ENCODE data around the gene FAM136A. TPM values are rescaled to one million over a fixed set of nuclear protein-coding genes. Genes with fewer than 3 reads are reported as not detected.

FAM136A gene
- total and polyA plus RNA-seq, 8 donors, result 25.6 to 58.2 (median 50.8) TPM

DNA sequence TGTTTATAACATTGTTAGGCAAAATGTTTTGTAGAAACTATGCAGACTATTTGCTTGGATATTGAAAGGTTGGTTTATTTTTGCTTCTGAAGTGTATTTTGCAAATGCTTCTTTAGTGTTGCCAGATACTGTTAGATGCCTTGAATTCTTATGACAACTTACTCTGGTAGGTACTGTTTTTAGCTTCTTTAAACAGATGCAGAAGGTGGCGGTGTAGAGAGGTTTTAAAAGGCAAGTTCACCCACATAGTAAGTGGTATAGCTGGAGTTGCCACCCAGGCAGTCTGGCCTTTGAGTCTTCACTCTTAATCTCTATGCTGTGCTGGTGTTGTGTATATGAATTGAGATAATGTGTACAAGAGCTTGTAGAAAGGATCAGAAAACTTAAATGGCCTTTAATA is 40.4 kb downstream of the FAM136A start:
- Histone ChIP-seq H3K4me1 (peaks cover 16 to 38% of the 10 kb centered on the region in 2 donors), H3K9me3 (no peaks in the 10 kb centered on the region), H3K36me3 (peaks cover 0 to 32% of the 10 kb centered on the region in 2 donors), H3K4me3 (no peak overlapping the region), H3K27ac (no peak overlapping the region), H3K27me3 (no peaks in the 10 kb centered on the region)
- TF ChIP-seq, protein P1, sequence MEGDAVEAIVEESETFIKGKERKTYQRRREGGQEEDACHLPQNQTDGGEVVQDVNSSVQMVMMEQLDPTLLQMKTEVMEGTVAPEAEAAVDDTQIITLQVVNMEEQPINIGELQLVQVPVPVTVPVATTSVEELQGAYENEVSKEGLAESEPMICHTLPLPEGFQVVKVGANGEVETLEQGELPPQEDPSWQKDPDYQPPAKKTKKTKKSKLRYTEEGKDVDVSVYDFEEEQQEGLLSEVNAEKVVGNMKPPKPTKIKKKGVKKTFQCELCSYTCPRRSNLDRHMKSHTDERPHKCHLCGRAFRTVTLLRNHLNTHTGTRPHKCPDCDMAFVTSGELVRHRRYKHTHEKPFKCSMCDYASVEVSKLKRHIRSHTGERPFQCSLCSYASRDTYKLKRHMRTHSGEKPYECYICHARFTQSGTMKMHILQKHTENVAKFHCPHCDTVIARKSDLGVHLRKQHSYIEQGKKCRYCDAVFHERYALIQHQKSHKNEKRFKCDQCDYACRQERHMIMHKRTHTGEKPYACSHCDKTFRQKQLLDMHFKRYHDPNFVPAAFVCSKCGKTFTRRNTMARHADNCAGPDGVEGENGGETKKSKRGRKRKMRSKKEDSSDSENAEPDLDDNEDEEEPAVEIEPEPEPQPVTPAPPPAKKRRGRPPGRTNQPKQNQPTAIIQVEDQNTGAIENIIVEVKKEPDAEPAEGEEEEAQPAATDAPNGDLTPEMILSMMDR (IDR thresholded peaks at IDR 0.05), result no peak
- intact Hi-C loops (cut with DNase I), result no loop called here
- ATAC-seq (no peak), DNase-seq (no peak)

DNA sequence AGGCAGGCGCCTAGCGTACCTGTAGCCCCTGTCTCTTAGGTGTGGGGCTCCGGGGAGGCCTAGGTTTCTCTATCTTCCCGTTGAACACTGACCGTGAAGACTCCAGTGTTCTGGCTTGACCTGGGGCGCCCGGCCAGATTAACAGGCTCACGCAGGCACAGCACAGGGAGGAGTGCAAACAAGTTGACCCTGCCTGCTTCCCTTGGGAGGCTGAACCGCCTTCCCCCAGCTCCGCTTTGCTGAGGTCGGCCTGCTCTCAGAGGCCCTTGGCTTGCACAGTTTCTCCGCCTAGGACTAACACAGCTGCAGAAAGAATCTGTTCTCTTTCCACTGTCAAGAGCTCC is 43.4 kb downstream of the FAM136A start:
- intact Hi-C loops (cut with DNase I), result no loop called here
- ATAC-seq (peak; percentile 48), DNase-seq (peak; percentile 34 to 80 (median 53))
- peaks cover 0 to 18% of the 10 kb centered on the region in 2 donors for H3K36me3 ChIP-seq
- TF ChIP-seq, protein P1 (IDR thresholded peaks at IDR 0.05), result no peak
- peak overlapping the region; percentile 89 to 90 for H3K27ac ChIP-seq
- H3K4me3 ChIP-seq, result peak overlapping the region; percentile 83 to 95
- peaks cover 16 to 38% of the 10 kb centered on the region in 2 donors for H3K4me1 ChIP-seq
- H3K27me3 ChIP-seq, result no peaks in the 10 kb centered on the region
- H3K9me3 ChIP-seq, result no peaks in the 10 kb centered on the region

DNA sequence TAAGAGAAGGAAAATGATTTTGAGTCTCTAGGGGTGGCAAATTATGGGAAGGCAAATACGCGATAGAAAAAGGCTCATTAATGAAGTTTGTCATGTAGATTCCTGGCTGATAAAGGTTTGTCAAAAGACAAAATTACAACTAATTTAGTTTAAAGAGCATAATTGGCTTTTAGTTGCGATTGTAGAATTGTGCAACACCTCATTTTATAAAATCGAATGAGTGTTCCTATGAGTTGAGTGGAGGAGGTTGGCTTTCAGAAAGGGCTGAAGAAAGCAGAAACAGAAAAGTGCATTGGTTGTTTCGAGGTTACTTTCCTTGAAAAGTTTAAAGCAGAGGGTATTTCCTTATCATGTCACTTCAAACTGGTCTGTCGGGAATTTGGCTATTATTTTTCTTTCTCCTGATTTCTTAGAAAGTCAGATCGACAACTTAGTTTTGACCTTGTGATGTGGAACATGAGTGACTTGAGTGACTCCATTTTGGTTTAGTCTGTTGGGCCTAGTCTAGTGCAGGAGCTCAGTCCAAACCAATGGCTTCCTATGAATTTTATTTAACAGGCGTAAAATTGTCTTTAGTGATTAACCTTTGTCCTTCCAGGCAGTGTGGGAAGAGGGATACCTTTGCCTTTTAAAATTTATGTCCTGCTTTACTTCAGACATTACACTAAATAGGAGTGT is 46.1 kb downstream of the FAM136A start:
- intact Hi-C loops (cut with DNase I), result no loop called here
- Histone ChIP-seq H3K9me3 (no peaks in the 10 kb centered on the region), H3K27ac (no peak overlapping the region), H3K4me3 (no peak overlapping the region), H3K4me1 (peaks cover 14 to 27% of the 10 kb centered on the region in 2 donors), H3K36me3 (peaks cover 0 to 6% of the 10 kb centered on the region in 2 donors), H3K27me3 (no peaks in the 10 kb centered on the region)
- no peak for ATAC-seq
- TF ChIP-seq, protein P1 (IDR thresholded peaks at IDR 0.05), result no peak
- no peak for DNase-seq

DNA sequence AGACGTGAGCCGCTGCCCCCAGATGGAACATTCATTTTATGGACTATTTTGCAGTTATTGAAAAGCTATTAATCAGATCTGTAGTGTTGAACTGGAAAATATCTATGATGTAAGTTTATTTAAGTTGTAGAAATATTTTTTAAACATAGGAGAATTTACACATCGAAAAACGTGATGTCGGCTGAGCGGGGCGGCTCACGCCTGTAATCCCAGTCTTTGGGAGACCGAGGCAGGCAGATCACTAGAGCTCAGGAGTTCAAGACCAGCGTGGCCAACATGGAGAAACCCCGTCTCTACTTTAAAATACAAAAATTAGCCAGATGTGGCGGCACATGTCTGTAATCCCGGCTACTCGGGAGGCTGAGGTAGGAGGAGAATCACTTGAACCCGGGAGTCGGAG is 51.4 kb downstream of the FAM136A start:
- Histone ChIP-seq H3K9me3 (no peaks in the 10 kb centered on the region), H3K27me3 (no peaks in the 10 kb centered on the region), H3K4me3 (no peak overlapping the region), H3K27ac (no peak overlapping the region), H3K36me3 (no peaks in the 10 kb centered on the region), H3K4me1 (peaks cover 12 to 23% of the 10 kb centered on the region in 2 donors)
- DNase-seq (no peak), ATAC-seq (no peak)
- TF ChIP-seq, protein P1 (IDR thresholded peaks at IDR 0.05), result no peak
- intact Hi-C loops (cut with DNase I), result no loop called here

DNA sequence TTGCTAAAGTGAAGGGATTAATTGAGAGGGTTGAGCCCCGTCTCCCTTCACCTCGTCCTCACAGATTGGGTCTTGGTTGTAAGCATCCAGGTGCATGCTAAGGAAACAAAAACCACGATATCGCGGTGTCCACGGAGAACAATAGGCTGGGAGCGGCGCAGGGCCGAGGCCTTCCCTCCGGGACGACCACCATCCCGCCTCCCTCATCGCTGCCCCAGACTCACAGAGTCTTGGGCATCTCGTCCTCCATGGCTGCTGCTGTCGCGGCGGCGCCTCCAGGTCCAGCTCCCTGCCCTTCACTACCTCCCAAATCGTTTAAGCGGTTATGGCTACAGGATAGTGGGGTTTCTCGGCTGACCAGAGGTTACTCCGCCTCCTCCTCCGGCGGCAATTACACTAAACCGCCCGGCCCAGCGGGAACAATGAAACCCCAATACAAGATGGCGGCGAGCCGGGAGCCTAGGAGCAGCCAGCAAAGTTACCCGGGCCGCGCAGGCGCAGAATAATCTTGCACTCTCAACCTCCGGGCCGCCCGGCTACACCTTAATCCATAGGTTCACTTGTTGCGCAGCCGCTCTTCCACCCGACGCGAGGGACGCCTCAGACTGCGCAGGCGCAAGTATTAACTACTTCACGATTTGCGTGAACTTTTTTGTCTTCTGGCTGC is 53.6 kb downstream of the FAM136A start, which contains the start of gene TIA1:
TIA1 (minus strand) TSS at position 448 of the 667 bp plus-strand sequence; CDS start at position 250, 198 bp downstream.
- Histone ChIP-seq H3K4me1 (peaks cover 27 to 41% of the 10 kb centered on the region in 2 donors), H3K27ac (peak within 1 kb of the TSS; percentile 97 to 98), H3K36me3 (no peaks in the 10 kb centered on the region), H3K4me3 (peak within 1 kb of the TSS; percentile 47 to 77), H3K27me3 (no peaks in the 10 kb centered on the region), H3K9me3 (no peaks in the 10 kb centered on the region)
- TF ChIP-seq, protein P1 (IDR thresholded peaks at IDR 0.05), result no peak
- intact Hi-C loops (cut with DNase I), result no loop called here
- ATAC-seq (peak; percentile 98), DNase-seq (peak; percentile 98 to 99 (median 99))

Measured in left lung (tissue), 10 donors.